ENCODE results near the gene NHSL2. TPM values are rescaled to one million over a fixed set of nuclear protein-coding genes. Genes with fewer than 3 reads are reported as not detected.

NHSL2 gene
- total RNA-seq, 2 experiments from 2014 or later, result 7.9 to 8.7 TPM

GRCh38 chrX:72110051-72110875, 199.6 kb downstream of the NHSL2 start:
- Mint-ChIP-seq H3K27me3 (peaks cover 10% of the 10 kb centered on the region), H3K4me1 (peaks cover 22% of the 10 kb centered on the region), H3K9me3 (no peaks in the 10 kb centered on the region), H3K4me3 (no peak overlapping the region), H3K27ac (no peak overlapping the region), H3K36me3 (ENCODE audit: low read depth) (peaks cover 5% of the 10 kb centered on the region)
- DNase-seq, result no peak
- POLR2A ChIA-PET, result interaction anchor here (1.0 kb wide), 1 partner anchor 9 kb away, joined by 3 read pairs; no protein-coding TSS in a partner anchor
- CTCF ChIA-PET, result no interaction called here

DNA sequence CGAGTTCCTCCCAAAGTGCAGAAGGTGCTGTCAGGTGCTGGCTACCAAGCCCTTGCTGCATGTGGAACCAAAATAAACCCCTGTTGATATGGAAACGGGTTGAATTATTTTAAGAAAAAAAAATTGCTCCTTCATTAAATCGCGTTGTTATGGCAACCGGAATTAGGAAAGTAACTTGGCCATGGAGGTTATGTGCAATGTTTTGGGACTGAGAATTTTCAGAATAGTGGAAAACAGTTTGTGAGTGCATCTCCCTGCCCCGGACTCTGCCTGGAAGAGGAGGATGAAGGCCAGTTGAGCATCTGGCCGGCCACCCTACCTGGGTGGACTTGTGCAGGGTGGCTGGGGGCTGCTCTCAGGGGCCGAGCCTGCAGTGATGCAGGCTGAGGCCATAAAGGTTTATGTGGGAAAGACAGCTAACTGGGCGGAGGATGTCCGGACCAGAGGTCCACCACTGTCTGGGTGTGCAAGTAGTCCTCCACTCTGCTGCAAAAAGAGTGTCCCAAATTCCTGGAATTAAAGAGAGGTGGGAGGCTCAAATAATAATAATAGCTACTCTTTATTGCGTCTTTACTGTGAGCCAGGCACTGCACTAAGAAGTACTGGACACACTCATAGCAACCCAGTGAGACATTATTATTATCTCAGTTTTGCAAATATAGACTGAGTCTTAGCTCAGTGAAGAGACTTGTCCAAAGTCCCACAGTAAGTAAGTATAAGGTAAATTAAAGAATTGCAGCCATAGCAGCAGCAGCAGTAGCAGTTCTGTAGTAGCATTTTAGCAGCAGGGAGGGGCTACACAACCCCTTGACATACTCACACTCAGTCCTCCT, 200.4 kb downstream of the NHSL2 start:
- H3K4me3 Mint-ChIP-seq, result no peak overlapping the region
- no peak overlapping the region for H3K27ac Mint-ChIP-seq
- peaks cover 10% of the 10 kb centered on the region for H3K27me3 Mint-ChIP-seq
- no peak for DNase-seq
- CTCF ChIA-PET, result no interaction called here
- H3K4me1 Mint-ChIP-seq, result peaks cover 15% of the 10 kb centered on the region
- H3K36me3 Mint-ChIP-seq (ENCODE audit: low read depth), result peaks cover 5% of the 10 kb centered on the region
- POLR2A ChIA-PET, result interaction anchor here (1.0 kb wide), 1 partner anchor 10 kb away, joined by 3 read pairs; no protein-coding TSS in a partner anchor
- no peaks in the 10 kb centered on the region for H3K9me3 Mint-ChIP-seq

- CTCF ChIA-PET, result no interaction called here
- H3K27ac Mint-ChIP-seq, result no peak overlapping the region
- H3K4me3 Mint-ChIP-seq, result no peak overlapping the region
- H3K4me1 Mint-ChIP-seq, result peaks cover 3% of the 10 kb centered on the region
- peaks cover 7% of the 10 kb centered on the region for H3K27me3 Mint-ChIP-seq
- H3K9me3 Mint-ChIP-seq, result no peaks in the 10 kb centered on the region
- no peak for DNase-seq
- no peaks in the 10 kb centered on the region for H3K36me3 Mint-ChIP-seq (ENCODE audit: low read depth)
- POLR2A ChIA-PET, result no interaction called here
Observed at GRCh38 chrX:72113461-72113860, 202.8 kb downstream of the NHSL2 start.

GRCh38 chrX:72114306-72114705, 203.7 kb downstream of the NHSL2 start:
- ChIA-PET POLR2A (no interaction called here), CTCF (no interaction called here)
- H3K36me3 Mint-ChIP-seq (ENCODE audit: low read depth), result no peaks in the 10 kb centered on the region
- no peak overlapping the region for H3K27ac Mint-ChIP-seq
- H3K9me3 Mint-ChIP-seq, result no peaks in the 10 kb centered on the region
- H3K4me1 Mint-ChIP-seq, result peaks cover 3% of the 10 kb centered on the region
- no peak overlapping the region for H3K4me3 Mint-ChIP-seq
- no peak for DNase-seq
- H3K27me3 Mint-ChIP-seq, result no peaks in the 10 kb centered on the region

DNA sequence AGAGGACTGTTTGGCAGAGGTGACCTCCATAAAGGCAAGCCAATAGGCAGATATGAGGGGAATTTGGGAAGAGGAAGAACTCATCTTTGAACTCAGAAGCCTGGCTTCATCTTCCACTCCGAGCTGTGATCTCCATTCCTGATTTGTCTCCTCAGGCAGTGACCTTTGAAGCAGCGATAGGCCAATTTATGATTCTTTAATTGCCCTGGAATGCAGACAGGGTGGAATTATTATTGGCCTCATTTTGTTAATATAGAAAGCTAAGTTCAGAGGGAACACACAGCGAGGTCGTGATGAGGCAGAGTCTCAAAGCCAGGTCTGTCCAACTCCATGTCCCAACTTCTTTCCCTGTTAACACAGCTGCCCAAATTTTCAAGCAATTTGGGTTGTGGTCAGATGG, 204.2 kb downstream of the NHSL2 start:
- DNase-seq, result no peak
- CTCF ChIA-PET, result no interaction called here
- H3K27me3 Mint-ChIP-seq, result peaks cover 3% of the 10 kb centered on the region
- no peak overlapping the region for H3K4me3 Mint-ChIP-seq
- POLR2A ChIA-PET, result no interaction called here
- no peaks in the 10 kb centered on the region for H3K36me3 Mint-ChIP-seq (ENCODE audit: low read depth)
- H3K27ac Mint-ChIP-seq, result no peak overlapping the region
- no peaks in the 10 kb centered on the region for H3K9me3 Mint-ChIP-seq
- H3K4me1 Mint-ChIP-seq, result peaks cover 5% of the 10 kb centered on the region

GRCh38 chrX:72115380-72115779, 204.7 kb downstream of the NHSL2 start:
- peaks cover 3% of the 10 kb centered on the region for H3K36me3 Mint-ChIP-seq (ENCODE audit: low read depth)
- H3K4me1 Mint-ChIP-seq, result peaks cover 11% of the 10 kb centered on the region
- no peak overlapping the region for H3K4me3 Mint-ChIP-seq
- H3K27ac Mint-ChIP-seq, result no peak overlapping the region
- H3K27me3 Mint-ChIP-seq, result peaks cover 5% of the 10 kb centered on the region
- CTCF ChIA-PET, result no interaction called here
- DNase-seq, result no peak
- POLR2A ChIA-PET, result no interaction called here
- H3K9me3 Mint-ChIP-seq, result no peaks in the 10 kb centered on the region

DNA sequence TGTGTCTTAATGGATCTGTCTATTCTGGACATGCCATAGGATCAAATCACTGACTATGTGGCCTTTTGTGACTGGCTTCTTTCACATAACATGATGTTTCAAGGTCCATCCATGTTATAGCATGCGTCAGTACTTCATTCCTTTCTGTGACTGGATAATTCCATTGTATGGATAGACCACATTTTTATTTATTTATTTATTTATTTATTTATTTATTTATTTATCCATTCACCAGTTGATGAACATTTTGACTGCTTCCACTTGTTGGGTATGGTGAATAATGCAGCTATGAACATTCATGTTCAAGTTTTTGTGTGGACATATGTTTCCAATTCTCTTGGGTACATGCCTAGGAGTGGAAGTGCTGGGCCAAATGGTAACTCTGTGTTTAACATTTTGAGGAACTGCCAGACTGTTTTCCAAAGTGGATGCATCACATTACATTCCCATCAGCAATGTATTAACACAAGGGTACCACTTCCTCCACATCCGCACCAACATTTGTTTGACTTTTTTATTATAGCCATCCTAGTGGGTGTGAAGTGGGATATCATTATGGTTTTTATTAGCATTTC, 207.1 kb downstream of the NHSL2 start:
- peaks cover 7% of the 10 kb centered on the region for H3K27me3 Mint-ChIP-seq

DNA sequence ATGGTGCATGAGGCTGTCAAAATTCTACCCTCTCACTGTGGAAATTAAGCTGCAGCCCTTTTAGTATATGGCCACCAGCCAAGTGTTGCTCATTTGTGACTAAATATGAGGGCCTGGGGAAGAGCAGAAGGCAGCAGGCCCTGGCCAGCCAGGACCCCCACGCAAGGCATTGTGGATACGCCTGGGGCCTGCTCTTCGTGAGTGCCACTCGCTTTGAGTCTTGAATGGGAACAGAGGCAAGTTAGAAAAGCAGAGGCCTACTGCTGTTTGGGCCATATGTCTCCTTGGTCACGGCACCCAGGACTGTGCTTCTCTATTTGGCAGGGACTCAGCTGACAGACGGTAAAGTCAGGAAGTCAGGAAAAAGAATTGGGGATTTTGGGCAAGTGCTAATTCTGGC, 210.2 kb downstream of the NHSL2 start:
- Mint-ChIP-seq H3K9me3 (no peaks in the 10 kb centered on the region), H3K4me1 (peaks cover 61% of the 10 kb centered on the region), H3K27ac (peak overlapping the region; percentile 84), H3K36me3 (ENCODE audit: low read depth) (peaks cover 13% of the 10 kb centered on the region), H3K4me3 (no peak overlapping the region), H3K27me3 (peaks cover 7% of the 10 kb centered on the region)
- CTCF ChIA-PET, result interaction anchor here (1.1 to 3.2 kb wide), 5 partner anchors 16 to 102 kb away, joined by 3 to 20 read pairs (median 12); partner anchors contain the start of gene PIN4
- no peak for DNase-seq
- POLR2A ChIA-PET, result interaction anchor here (0.8 to 1.8 kb wide), 6 partner anchors 15 to 156 kb away, joined by 3 to 23 read pairs (median 6); partner anchors contain the start of gene RPS4X

More for the DNA sequence above, 207.1 kb downstream of the NHSL2 start:
- ChIA-PET CTCF (no interaction called here), POLR2A (no interaction called here)
- DNase-seq, result no peak
- no peak overlapping the region for H3K27ac Mint-ChIP-seq
- H3K36me3 Mint-ChIP-seq (ENCODE audit: low read depth), result peaks cover 5% of the 10 kb centered on the region
- no peaks in the 10 kb centered on the region for H3K9me3 Mint-ChIP-seq
- no peak overlapping the region for H3K4me3 Mint-ChIP-seq
- H3K4me1 Mint-ChIP-seq, result peaks cover 34% of the 10 kb centered on the region

GRCh38 chrX:72121383-72121782, 210.7 kb downstream of the NHSL2 start:
- H3K9me3 Mint-ChIP-seq, result no peaks in the 10 kb centered on the region
- ChIA-PET POLR2A (interaction anchor here (0.8 to 1.8 kb wide), 6 partner anchors 16 to 155 kb away, joined by 3 to 23 read pairs (median 6); partner anchors contain the start of gene RPS4X), CTCF (interaction anchor here (1.1 to 3.2 kb wide), 5 partner anchors 16 to 103 kb away, joined by 3 to 20 read pairs (median 12); partner anchors contain the start of gene PIN4)
- H3K4me1 Mint-ChIP-seq, result peaks cover 65% of the 10 kb centered on the region
- H3K27me3 Mint-ChIP-seq, result peaks cover 7% of the 10 kb centered on the region
- peak overlapping the region; percentile 84 for H3K27ac Mint-ChIP-seq
- peak; percentile 64 for DNase-seq
- H3K4me3 Mint-ChIP-seq, result no peak overlapping the region
- peaks cover 13% of the 10 kb centered on the region for H3K36me3 Mint-ChIP-seq (ENCODE audit: low read depth)

DNA sequence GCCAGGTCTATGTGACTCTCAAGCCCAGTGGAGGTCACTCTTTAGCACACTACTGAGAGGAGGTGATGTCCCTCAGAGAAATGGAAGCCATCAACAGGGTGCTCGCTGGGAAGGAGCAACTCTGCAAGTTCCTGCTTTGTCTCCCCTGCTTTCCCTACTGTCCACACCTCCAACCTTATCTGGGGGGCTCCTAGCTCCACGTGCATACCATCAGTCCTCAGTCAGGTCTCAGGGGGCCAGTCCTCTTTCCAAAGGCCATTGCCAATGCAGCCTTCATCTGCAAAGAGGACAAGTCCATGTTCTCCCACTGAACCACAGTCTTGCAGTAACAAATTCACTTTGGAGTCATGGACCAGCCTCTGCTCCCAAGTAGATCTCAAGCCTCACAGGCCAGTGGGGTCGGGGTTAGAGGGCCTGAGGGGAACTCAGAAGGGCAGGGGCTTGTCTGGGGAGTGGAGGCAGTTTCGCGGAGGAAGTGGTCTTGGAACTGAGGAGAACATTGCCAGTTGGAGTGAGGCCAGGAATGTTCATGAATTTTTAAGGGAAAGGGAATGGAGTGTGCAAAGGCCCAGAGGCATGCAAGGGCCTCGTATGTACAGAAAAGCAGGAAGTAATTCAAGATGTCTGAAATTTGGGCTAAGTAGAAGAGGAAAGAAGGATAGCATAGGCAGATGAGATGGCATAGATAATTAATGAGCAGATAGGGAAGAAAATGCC, 212.1 kb downstream of the NHSL2 start:
- ChIA-PET CTCF (interaction anchor here (2.4 to 6.9 kb wide), 3 partner anchors 18 to 103 kb away, joined by 12 to 95 read pairs (median 20); no protein-coding TSS in a partner anchor), POLR2A (interaction anchor here (1.2 kb wide), 2 partner anchors 17 to 21 kb away, joined by 3 read pairs; no protein-coding TSS in a partner anchor)
- H3K27me3 Mint-ChIP-seq, result peaks cover 10% of the 10 kb centered on the region

GRCh38 chrX:72123471-72124185, 213.0 kb downstream of the NHSL2 start:
- CTCF ChIA-PET, result interaction anchor here (1.3 to 6.9 kb wide), 3 partner anchors 75 to 125 kb away, joined by 3 to 95 read pairs (median 7); no protein-coding TSS in a partner anchor
- peaks cover 13% of the 10 kb centered on the region for H3K27me3 Mint-ChIP-seq
- POLR2A ChIA-PET, result interaction anchor here (1.2 kb wide), 2 partner anchors 18 to 22 kb away, joined by 3 read pairs; no protein-coding TSS in a partner anchor

More for the DNA sequence above, 212.1 kb downstream of the NHSL2 start:
- H3K9me3 Mint-ChIP-seq, result no peaks in the 10 kb centered on the region
- no peak overlapping the region for H3K4me3 Mint-ChIP-seq
- peak overlapping the region; percentile 84 for H3K27ac Mint-ChIP-seq
- peaks cover 69% of the 10 kb centered on the region for H3K4me1 Mint-ChIP-seq
- peaks cover 13% of the 10 kb centered on the region for H3K36me3 Mint-ChIP-seq (ENCODE audit: low read depth)
- DNase-seq, result no peak

More at GRCh38 chrX:72123471-72124185, 213.0 kb downstream of the NHSL2 start:
- Mint-ChIP-seq H3K36me3 (ENCODE audit: low read depth) (peaks cover 13% of the 10 kb centered on the region), H3K27ac (no peak overlapping the region), H3K9me3 (no peaks in the 10 kb centered on the region), H3K4me3 (no peak overlapping the region), H3K4me1 (peaks cover 69% of the 10 kb centered on the region)
- DNase-seq, result no peak

Measured in activated CD4-positive, alpha-beta memory T cell treated with anti-CD3 and anti-CD28 coated beads, Interleukin-2, amount 10 ng/mL, durations not matched to agents 7 days and 5 days (primary cell).